ENCODE data around the gene ENOX1. TPM values are rescaled to one million over a fixed set of nuclear protein-coding genes. Genes with fewer than 3 reads are reported as not detected.

ENOX1 gene
- total and polyA plus RNA-seq, 8 donors: 0.23 to 2.0 (median 0.94) TPM

DNA sequence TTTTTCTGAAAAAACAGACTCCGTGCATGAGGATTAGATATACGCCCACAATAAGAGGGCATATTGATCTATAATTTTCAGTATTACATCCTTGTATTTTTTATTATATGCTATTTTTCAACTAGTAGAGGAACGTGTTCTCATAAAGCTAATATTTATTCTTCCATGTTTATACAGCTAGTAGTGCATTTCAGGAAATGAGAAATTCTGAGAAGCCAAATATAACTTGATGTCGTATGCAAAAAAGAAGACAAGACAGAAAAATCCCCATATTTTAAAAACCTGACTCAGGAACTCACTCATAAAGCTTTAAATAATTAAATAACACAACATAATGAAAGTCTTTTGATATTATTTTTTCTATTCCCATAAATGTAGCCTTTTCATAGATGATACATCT, 308.6 kb downstream of the ENOX1 start:
- Histone ChIP-seq H3K4me3 (no peak overlapping the region), H3K27ac (no peak overlapping the region), H3K27me3 (no peaks in the 10 kb centered on the region), H3K36me3 (no peaks in the 10 kb centered on the region), H3K4me1 (peaks cover 11 to 19% (median 14%) of the 10 kb centered on the region in 3 donors), H3K9me3 (no peaks in the 10 kb centered on the region)
- TF ChIP-seq, protein P1, sequence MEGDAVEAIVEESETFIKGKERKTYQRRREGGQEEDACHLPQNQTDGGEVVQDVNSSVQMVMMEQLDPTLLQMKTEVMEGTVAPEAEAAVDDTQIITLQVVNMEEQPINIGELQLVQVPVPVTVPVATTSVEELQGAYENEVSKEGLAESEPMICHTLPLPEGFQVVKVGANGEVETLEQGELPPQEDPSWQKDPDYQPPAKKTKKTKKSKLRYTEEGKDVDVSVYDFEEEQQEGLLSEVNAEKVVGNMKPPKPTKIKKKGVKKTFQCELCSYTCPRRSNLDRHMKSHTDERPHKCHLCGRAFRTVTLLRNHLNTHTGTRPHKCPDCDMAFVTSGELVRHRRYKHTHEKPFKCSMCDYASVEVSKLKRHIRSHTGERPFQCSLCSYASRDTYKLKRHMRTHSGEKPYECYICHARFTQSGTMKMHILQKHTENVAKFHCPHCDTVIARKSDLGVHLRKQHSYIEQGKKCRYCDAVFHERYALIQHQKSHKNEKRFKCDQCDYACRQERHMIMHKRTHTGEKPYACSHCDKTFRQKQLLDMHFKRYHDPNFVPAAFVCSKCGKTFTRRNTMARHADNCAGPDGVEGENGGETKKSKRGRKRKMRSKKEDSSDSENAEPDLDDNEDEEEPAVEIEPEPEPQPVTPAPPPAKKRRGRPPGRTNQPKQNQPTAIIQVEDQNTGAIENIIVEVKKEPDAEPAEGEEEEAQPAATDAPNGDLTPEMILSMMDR (IDR thresholded peaks at IDR 0.05): no peak
- DNase-seq: no peak
- intact Hi-C loops (cut with DNase I): no loop called here
- peak in 3 of 4 donors; percentile 20 to 76 (median 35) for ATAC-seq
- FAIRE-seq: no peak
- 31 to 43% methylated on average over 4 of the region's 4 CpGs for WGBS, 2 donors

DNA sequence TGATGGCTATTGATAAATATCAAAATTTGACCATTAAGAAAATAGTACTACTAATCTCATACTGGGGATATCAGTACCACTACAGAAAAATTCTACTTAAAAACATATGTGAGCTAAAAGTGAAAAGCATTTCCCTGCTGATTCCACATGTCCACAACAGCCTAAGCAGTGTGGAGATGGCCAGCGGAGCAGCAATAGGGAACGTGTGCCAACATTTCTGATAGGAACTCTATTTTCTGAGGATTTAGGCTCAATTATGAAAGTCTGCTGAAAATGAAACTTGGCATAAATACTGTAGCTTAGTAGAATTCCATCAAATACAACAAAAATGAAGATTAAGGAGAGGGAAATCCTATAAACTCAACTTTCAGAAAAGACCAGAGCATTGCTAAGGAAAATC, 311.6 kb downstream of the ENOX1 start:
- 88 to 91% methylated on average over 2 of the region's 2 CpGs for WGBS, 2 donors

DNA sequence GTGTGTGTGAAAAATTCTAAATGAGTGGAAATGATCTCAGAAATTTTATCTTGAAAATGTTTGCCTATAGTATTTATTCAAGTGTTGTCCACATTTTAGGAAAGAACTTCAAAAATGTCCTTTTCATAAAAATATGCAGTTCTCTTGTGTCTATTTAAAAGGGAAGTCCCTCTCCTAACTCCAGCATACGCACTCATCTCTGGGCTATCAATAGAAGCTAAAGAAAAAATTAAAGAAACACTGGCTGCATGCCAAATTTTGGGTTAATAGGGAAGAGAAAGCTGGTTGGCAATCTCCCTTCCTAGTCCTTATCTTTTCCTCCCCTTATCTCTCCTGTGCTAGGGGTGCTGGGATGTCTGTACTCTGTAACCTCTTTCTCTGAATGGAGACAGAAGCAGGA, 313.3 kb downstream of the ENOX1 start:
- Histone ChIP-seq H3K27me3 (no peaks in the 10 kb centered on the region), H3K36me3 (no peaks in the 10 kb centered on the region), H3K9me3 (no peaks in the 10 kb centered on the region), H3K4me1 (peaks cover 14 to 17% (median 15%) of the 10 kb centered on the region in 3 donors), H3K4me3 (no peak overlapping the region), H3K27ac (peak overlapping the region in 1 of 4 donors; percentile 20)
- peak in 1 of 6 donors; percentile 8 for DNase-seq
- TF ChIP-seq, protein P1 (IDR thresholded peaks at IDR 0.05): no peak
- intact Hi-C loops (cut with DNase I): no loop called here
- 10 to 11% methylated on average over 1 of the region's 1 CpG for WGBS, 2 donors
- no peak for FAIRE-seq
- ATAC-seq: peak; percentile 48 to 78 (median 78)

More for the DNA sequence above, 311.6 kb downstream of the ENOX1 start:
- no peak for DNase-seq
- Histone ChIP-seq H3K4me1 (peaks cover 14 to 19% (median 15%) of the 10 kb centered on the region in 3 donors), H3K4me3 (no peak overlapping the region), H3K27ac (no peak overlapping the region), H3K9me3 (no peaks in the 10 kb centered on the region), H3K27me3 (no peaks in the 10 kb centered on the region), H3K36me3 (no peaks in the 10 kb centered on the region)
- TF ChIP-seq, protein P1 (IDR thresholded peaks at IDR 0.05): no peak
- FAIRE-seq: no peak
- intact Hi-C loops (cut with DNase I): no loop called here
- no peak for ATAC-seq

DNA sequence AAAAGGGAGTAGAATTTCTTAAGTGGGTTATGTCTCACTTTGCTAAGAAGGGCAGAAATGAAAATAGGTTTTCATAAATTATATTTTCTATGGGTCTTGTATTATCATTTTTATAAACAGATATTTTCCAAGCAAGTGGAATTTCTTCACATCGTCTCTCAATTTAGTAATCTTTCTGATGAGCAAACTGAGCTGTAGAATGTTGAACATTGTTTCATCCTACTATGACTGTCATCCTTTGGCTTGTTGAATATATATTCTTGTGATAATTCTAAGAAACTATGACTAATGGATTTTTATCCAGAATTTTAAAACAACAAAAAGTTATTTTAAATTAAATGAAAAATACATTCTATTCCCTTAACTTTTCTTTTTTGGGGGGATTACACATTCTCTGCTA, 313.8 kb downstream of the ENOX1 start:
- H3K27me3 ChIP-seq: no peaks in the 10 kb centered on the region
- H3K27ac ChIP-seq: no peak overlapping the region
- no peak for ATAC-seq
- WGBS, 2 donors: 61 to 71% methylated on average over 1 of the region's 1 CpG
- H3K4me1 ChIP-seq: peaks cover 13 to 14% (median 13%) of the 10 kb centered on the region in 3 donors
- no peak overlapping the region for H3K4me3 ChIP-seq
- DNase-seq: no peak
- TF ChIP-seq, protein P1 (IDR thresholded peaks at IDR 0.05): no peak
- FAIRE-seq: no peak
- no peaks in the 10 kb centered on the region for H3K9me3 ChIP-seq
- H3K36me3 ChIP-seq: no peaks in the 10 kb centered on the region
- intact Hi-C loops (cut with DNase I): no loop called here

DNA sequence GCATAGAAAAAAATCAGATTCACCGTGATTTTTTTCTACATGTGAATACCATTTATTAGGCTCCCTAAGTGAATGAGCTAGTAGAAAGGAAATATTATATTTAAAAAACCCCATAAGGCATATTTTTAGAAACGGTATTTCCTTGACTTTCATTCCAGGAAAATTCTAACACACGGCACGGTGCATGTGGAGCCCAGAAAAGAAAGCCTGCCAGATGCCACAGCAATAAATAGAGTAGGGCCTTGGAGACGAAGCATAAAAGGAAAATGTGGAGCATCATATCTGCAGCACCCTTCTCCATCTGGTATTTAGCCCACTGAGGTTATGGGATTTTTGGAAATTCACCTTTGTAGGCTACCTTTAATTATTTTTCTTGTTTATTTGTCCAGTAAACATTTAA, 314.4 kb downstream of the ENOX1 start:
- 51 to 59% methylated on average over 5 of the region's 5 CpGs for WGBS, 2 donors
- Histone ChIP-seq H3K36me3 (no peaks in the 10 kb centered on the region), H3K9me3 (no peaks in the 10 kb centered on the region), H3K4me1 (peaks cover 6 to 14% (median 7%) of the 10 kb centered on the region in 3 donors), H3K4me3 (no peak overlapping the region), H3K27me3 (no peaks in the 10 kb centered on the region), H3K27ac (no peak overlapping the region)
- DNase-seq: no peak
- FAIRE-seq: no peak
- intact Hi-C loops (cut with DNase I): no loop called here
- ATAC-seq: no peak
- TF ChIP-seq, protein P1 (IDR thresholded peaks at IDR 0.05): no peak
